Endothelial cell of umbilical vein (primary cell): ENCODE data around the gene PHLPP1. TPM values are rescaled to one million over a fixed set of nuclear protein-coding genes. Genes with fewer than 3 reads are reported as not detected.

Experiments used
- BruUV-seq: library from RNA; stranded (reverse); fragments of 400-500 nt; replicated peaks from 2 replicates; lab custom pipeline; 2021; lab: Mats Ljungman, UMichigan
- CTCF ChIA-PET: fragments of 300-600, 350-600 bp; sonication (Branson Sonifier 250); formaldehyde crosslinking; loops from one replicate; lab custom pipeline; 2021; ENCODE audit warnings: antibody characterized with exemption, inconsistent platforms; lab: Charles Lee
- POLR2A ChIA-PET: fragments of 300-600, 350-600 bp; sonication (Branson Sonifier 250); formaldehyde crosslinking; loops from one replicate; lab custom pipeline; 2021; ENCODE audit warnings: antibody characterized with exemption, inconsistent platforms; lab: Charles Lee
- DNase-seq: peaks from one replicate; pipeline ENCODE4 v3.0.0-alpha.2; 2011; ENCODE audit warnings: low read depth, low spot score
- FAIRE-seq: peaks from 2 replicates; lab custom pipeline; 2011; peaks lifted over from hg19 to GRCh38; lab: Jason Lieb, UNC
- H2AFZ ChIP-seq: 2 replicates; pipeline ENCODE4 v1.6.0; 2012; ENCODE audit warnings: low read depth, low read length, control low read depth, inconsistent platforms
- H3K27ac ChIP-seq: 2 replicates; pipeline ENCODE4 v1.5.1; 2011; ENCODE audit warnings: low read depth, mild to moderate bottlenecking, control low read depth, low read length, moderate library complexity; ENCODE audit not compliant: insufficient read depth
- H3K27me3 ChIP-seq, 2 experiments: 2 replicates each; pipeline versions ENCODE4 v1.6.0 to v1.6.1; 2011; ENCODE audit warnings: low read length in 2 of 2, mixed read lengths in 1 of 2; ENCODE audit not compliant: control insufficient read depth in 2 of 2, insufficient read depth in 2 of 2
- H3K36me3 ChIP-seq, 2 experiments: 2 replicates in 1 of 2; 3 replicates in 1 of 2; pipeline ENCODE4 v1.5.1; 2011; ENCODE audit warnings: low read length in 2 of 2, mild to moderate bottlenecking in 1 of 2, moderate library complexity in 1 of 2; ENCODE audit not compliant: control insufficient read depth in 2 of 2, insufficient read depth in 2 of 2; ENCODE audit errors: extremely low read depth in 1 of 2
- H3K4me1 ChIP-seq: 3 replicates; pipeline ENCODE4 v1.5.1; 2011; ENCODE audit warnings: mild to moderate bottlenecking, low read length; ENCODE audit not compliant: control insufficient read depth, insufficient read depth; ENCODE audit errors: extremely low read depth
- H3K4me2 ChIP-seq: 2 replicates; pipeline ENCODE4 v1.6.1; 2011; ENCODE audit warnings: low read length, control low read depth, mixed read lengths; ENCODE audit not compliant: insufficient read depth
- H3K4me3 ChIP-seq, 3 experiments: fragments of 200-600 bp in 1 of 3; sonication (generic), shearing (Covaris generic) in 1 of 3; replicated peaks in 1 of 3; 2 replicates each; pipeline ENCODE4 v1.5.1; 2011 to 2016; ENCODE audit warnings: control low read depth in 3 of 3, low read length in 3 of 3, mild to moderate bottlenecking in 2 of 3, inconsistent platforms in 1 of 3, low read depth in 1 of 3, moderate library complexity in 1 of 3; ENCODE audit not compliant: insufficient read depth in 1 of 3
- H3K79me2 ChIP-seq: 2 replicates; pipeline ENCODE4 v1.6.0; 2012; ENCODE audit warnings: low read length, inconsistent platforms; ENCODE audit not compliant: control insufficient read depth, insufficient read depth
- H3K9ac ChIP-seq: replicated peaks from 2 replicates; pipeline ENCODE3; 2011; ENCODE audit warnings: low read length, control low read depth; ENCODE audit not compliant: insufficient read depth; ENCODE audit errors: extremely low read depth
- H3K9me1 ChIP-seq: replicated peaks from 3 replicates; pipeline ENCODE4 v1.6.0; 2011; ENCODE audit warnings: mild to moderate bottlenecking, low read length; ENCODE audit not compliant: control insufficient read depth, insufficient read depth; ENCODE audit errors: extremely low read depth
- H3K9me3 ChIP-seq: replicated peaks from 2 replicates; pipeline ENCODE4 v1.5.1; 2012; ENCODE audit warnings: low read length, inconsistent platforms; ENCODE audit not compliant: control insufficient read depth, insufficient read depth
- H4K20me1 ChIP-seq: replicated peaks from 2 replicates; pipeline ENCODE3; 2011; ENCODE audit warnings: mild to moderate bottlenecking, low read length; ENCODE audit not compliant: control insufficient read depth, insufficient read depth; ENCODE audit errors: extremely low read depth
- CTCF ChIP-seq, 2 donors: IDR thresholded peaks; 1 replicate in 1 of 2; 2 replicates in 1 of 2; pipeline ENCODE4 v1.5.1; 2011; ENCODE audit warnings: low read length in 2 of 2, mild to moderate bottlenecking in 2 of 2, moderate library complexity in 2 of 2, control low read depth in 1 of 2, inconsistent platforms in 1 of 2, low read depth in 1 of 2; ENCODE audit not compliant: insufficient read depth in 1 of 2; ENCODE audit errors: extremely low read depth in 1 of 2
- EZH2 ChIP-seq: IDR thresholded peaks from 2 replicates; pipeline ENCODE4 v1.6.1; 2012; ENCODE audit warnings: borderline replicate concordance, low read depth, mild to moderate bottlenecking, moderate library complexity, low read length, inconsistent platforms; ENCODE audit not compliant: severe bottlenecking
- FOS ChIP-seq: IDR thresholded peaks from 2 replicates; pipeline ENCODE4 v1.6.1; 2011; ENCODE audit warnings: mild to moderate bottlenecking, low read length, moderate library complexity, borderline replicate concordance; ENCODE audit not compliant: insufficient read depth
- GATA2 ChIP-seq: IDR thresholded peaks from 2 replicates; pipeline ENCODE4 v1.7.0; 2011; ENCODE audit warnings: low read depth, mild to moderate bottlenecking, moderate library complexity, mixed read lengths, low read length; ENCODE audit not compliant: insufficient read length, insufficient read depth
- JUN ChIP-seq: IDR thresholded peaks from 2 replicates; pipeline ENCODE4 v1.6.1; 2011; ENCODE audit warnings: borderline replicate concordance, low read depth; ENCODE audit not compliant: insufficient read length, insufficient read depth
- MAX ChIP-seq: IDR thresholded peaks from 2 replicates; pipeline ENCODE4 v1.6.1; 2011; ENCODE audit not compliant: insufficient read depth, insufficient read length
- MYC ChIP-seq: IDR thresholded peaks from one replicate; pipeline ENCODE4 v1.6.1; 2011; ENCODE audit warnings: mild to moderate bottlenecking, low read depth, low read length
- POLR2A ChIP-seq: IDR thresholded peaks from 2 replicates; pipeline ENCODE4 v1.6.1; 2012; ENCODE audit warnings: low read depth, mild to moderate bottlenecking, control low read depth, low read length
- POLR2AphosphoS5 ChIP-seq: IDR thresholded peaks from 2 replicates; pipeline ENCODE4 v1.6.1; 2012; ENCODE audit warnings: low read depth, mild to moderate bottlenecking, control low read depth, low read length, moderate library complexity; ENCODE audit not compliant: insufficient read depth
- dilution Hi-C: fragments of 300-500 bp; cut with MboI; formaldehyde crosslinking; loops from one replicate; pipeline ENCODE4 v1.15.0; 2019; ENCODE audit warnings: low sequenced_read_pairs; ENCODE audit not compliant: extremely low pct_ligation_motif_present
- intact Hi-C: fragments of 100-400 bp; cut with micrococcal nuclease; formaldehyde crosslinking; loops from one replicate; pipeline ENCODE4 v1.10.0; 2022
- polyA plus RNA-seq, 4 experiments: library from polyadenylated mRNA; depleted of rRNA in 3 of 4; stranded (reverse) in 3 of 4; unstranded in 1 of 4; fragments of >200 nt; gene quantifications; 2 replicates each; pipeline versions ENCODE4 v1.2.1 to v1.2.3, GENCODE V29; 2011 to 2012; ENCODE audit warnings: missing spikeins in 1 of 4
- total RNA-seq: library from RNA; stranded (reverse); gene quantifications from 2 replicates; pipeline ENCODE4 v1.2.3, GENCODE V29; 2021

PHLPP1 gene
- total and polyA plus RNA-seq, 2 donors (not counting 3 experiments of a cell fraction or from before 2014, with no cell fraction given), result 4.0 to 10.8 TPM

- no peak for FAIRE-seq
- no peak overlapping the region for H2AFZ ChIP-seq
- BruUV-seq, result no TSS peak
- no peaks in the 10 kb centered on the region for H3K36me3 ChIP-seq
- H3K4me1 ChIP-seq, result no peaks in the 10 kb centered on the region
- H3K4me2 ChIP-seq, result no peak overlapping the region
- intact Hi-C loops, result no loop called here
- H3K4me3 ChIP-seq, result no peak overlapping the region
- TF ChIP-seq FOS (no peak), MAX (no peak), CTCF (IDR thresholded peaks at IDR 0.05; ENCODE audit: extremely low read depth in 1 of 2, insufficient read depth in 1 of 2, low read depth in 1 of 2, low read length in 2 of 2) (no peak), EZH2 (no peak), GATA2 (no peak), POLR2A (no peak), JUN (no peak), POLR2AphosphoS5 (no peak), MYC (no peak)
- H3K79me2 ChIP-seq, result no peaks in the 10 kb centered on the region
- no peaks in the 10 kb centered on the region for H3K9me1 ChIP-seq
- POLR2A ChIA-PET, result no interaction called here
- DNase-seq, result no peak
- H3K27me3 ChIP-seq, result no peaks in the 10 kb centered on the region
- H4K20me1 ChIP-seq, result no peaks in the 10 kb centered on the region
- H3K27ac ChIP-seq, result no peak overlapping the region
- no peak overlapping the region for H3K9ac ChIP-seq
- CTCF ChIA-PET, result no interaction called here
- H3K9me3 ChIP-seq, result no peaks in the 10 kb centered on the region
- dilution Hi-C loops, result no loop called here
Measured at GRCh38 chr18:62734290-62734689, 18.9 kb downstream of the PHLPP1 start.
